Transverse colon (tissue), 3 donors: ENCODE measurements around the gene WDHD1.
"Not testable (repeated sequence)": the region's sequence is repeated elsewhere in the genome, so short reads cannot be mapped to it uniquely, and the experiment has no call there.

Experiments used
- POLR2A ChIP-seq: fragments of 450-650 bp; IDR thresholded peaks from one replicate; pipeline ENCODE4 v1.6.1; 2016; ENCODE audit warnings: antibody characterized with exemption, mild to moderate bottlenecking, moderate library complexity
- TF ChIP-seq, protein P1 (sequence below), 5 experiments: fragments of 200-600 bp in 3 of 5; fragments of 450-650 bp in 2 of 5; sonication (generic) in 3 of 5; IDR thresholded peaks; 1 replicate in 2 of 5; 2 replicates in 3 of 5; pipeline ENCODE4 v1.5.1; 2016 to 2017; ENCODE audit warnings: antibody characterized with exemption in 5 of 5, inconsistent platforms in 3 of 5, mild to moderate bottlenecking in 2 of 5, moderate library complexity in 1 of 5

- TF ChIP-seq, protein P1, sequence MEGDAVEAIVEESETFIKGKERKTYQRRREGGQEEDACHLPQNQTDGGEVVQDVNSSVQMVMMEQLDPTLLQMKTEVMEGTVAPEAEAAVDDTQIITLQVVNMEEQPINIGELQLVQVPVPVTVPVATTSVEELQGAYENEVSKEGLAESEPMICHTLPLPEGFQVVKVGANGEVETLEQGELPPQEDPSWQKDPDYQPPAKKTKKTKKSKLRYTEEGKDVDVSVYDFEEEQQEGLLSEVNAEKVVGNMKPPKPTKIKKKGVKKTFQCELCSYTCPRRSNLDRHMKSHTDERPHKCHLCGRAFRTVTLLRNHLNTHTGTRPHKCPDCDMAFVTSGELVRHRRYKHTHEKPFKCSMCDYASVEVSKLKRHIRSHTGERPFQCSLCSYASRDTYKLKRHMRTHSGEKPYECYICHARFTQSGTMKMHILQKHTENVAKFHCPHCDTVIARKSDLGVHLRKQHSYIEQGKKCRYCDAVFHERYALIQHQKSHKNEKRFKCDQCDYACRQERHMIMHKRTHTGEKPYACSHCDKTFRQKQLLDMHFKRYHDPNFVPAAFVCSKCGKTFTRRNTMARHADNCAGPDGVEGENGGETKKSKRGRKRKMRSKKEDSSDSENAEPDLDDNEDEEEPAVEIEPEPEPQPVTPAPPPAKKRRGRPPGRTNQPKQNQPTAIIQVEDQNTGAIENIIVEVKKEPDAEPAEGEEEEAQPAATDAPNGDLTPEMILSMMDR (IDR thresholded peaks at IDR 0.05) = not testable (repeated sequence)
- not testable (repeated sequence) for TF ChIP-seq POLR2A
Measured at GRCh38 chr14:54908973-54909372, 117.9 kb downstream of the WDHD1 start.
